Measurements from ENCODE around the gene OR5L1. TPM values are rescaled to one million over a fixed set of nuclear protein-coding genes. Genes with fewer than 3 reads are reported as not detected.

Gene OR5L1
- total RNA-seq, 1 experiment from 2014 or later, result not detected

DNA sequence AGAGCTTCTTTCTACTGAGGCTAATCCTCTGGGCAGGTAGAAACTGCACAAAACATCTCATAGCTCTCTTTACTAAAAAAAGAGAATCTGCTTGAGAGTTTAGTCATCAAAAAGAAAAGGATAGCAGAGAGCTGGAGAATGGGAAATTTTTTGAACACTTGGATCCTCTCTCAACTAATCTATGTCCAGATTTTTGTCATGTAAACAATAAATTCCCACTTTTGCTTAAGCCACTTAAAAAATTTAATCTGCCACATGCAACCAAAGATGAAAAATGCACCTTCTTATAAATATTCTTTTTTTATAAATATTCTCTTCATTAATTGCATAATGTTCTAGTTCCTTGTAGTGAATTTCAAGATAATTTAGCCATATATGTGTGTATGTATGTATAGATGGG is 37.9 kb downstream of the OR5L1 start:
- H3T11ph ChIP-seq (ENCODE audit: low read length), result no peak overlapping the region
- Mint-ChIP-seq H3K27me3 (ENCODE audit: low read depth) (peaks cover 2% of the 10 kb centered on the region; the same call in 1 of the 2 replicates), H3K4me1 (no peaks in the 10 kb centered on the region), H3K9me3 (peaks cover 80 to 89% of the 10 kb centered on the region in 2 experiments), H3K36me3 (ENCODE audit: insufficient read depth in 1 of 3, low read depth in 3 of 3) (peaks cover 4 to 23% (median 5%) of the 10 kb centered on the region in 3 experiments; a peak in 5 of 7 replicates), H3K4me3 (no peak overlapping the region), H3K27ac (no peak overlapping the region)
- no peak overlapping the region for H3K18ac ChIP-seq (ENCODE audit: insufficient read length, low read depth, low read length)
- no peak overlapping the region for H3K4me2 ChIP-seq (ENCODE audit: insufficient read depth, insufficient read length, low read length)
- H2AK5ac ChIP-seq (ENCODE audit: insufficient read length, low read length), result no peak overlapping the region
- no peak overlapping the region for H4K91ac ChIP-seq (ENCODE audit: insufficient read length, low read depth, low read length)
- H4K5ac ChIP-seq (ENCODE audit: insufficient read length, low read depth, low read length), result no peak overlapping the region
- H3K23me2 ChIP-seq (ENCODE audit: insufficient read length, low read depth, low read length, poor library complexity, severe bottlenecking), result no peaks in the 10 kb centered on the region
- H2AFZ ChIP-seq (ENCODE audit: low read length), result no peak overlapping the region
- H3K4me1 ChIP-seq (ENCODE audit: insufficient read depth, low read length), result no peaks in the 10 kb centered on the region
- no peaks in the 10 kb centered on the region for H3K79me2 ChIP-seq (ENCODE audit: insufficient read depth, low read length)
- H3K27me3 ChIP-seq (ENCODE audit: insufficient read depth, low read length), result no peaks in the 10 kb centered on the region
- TF ChIP-seq, protein P1, sequence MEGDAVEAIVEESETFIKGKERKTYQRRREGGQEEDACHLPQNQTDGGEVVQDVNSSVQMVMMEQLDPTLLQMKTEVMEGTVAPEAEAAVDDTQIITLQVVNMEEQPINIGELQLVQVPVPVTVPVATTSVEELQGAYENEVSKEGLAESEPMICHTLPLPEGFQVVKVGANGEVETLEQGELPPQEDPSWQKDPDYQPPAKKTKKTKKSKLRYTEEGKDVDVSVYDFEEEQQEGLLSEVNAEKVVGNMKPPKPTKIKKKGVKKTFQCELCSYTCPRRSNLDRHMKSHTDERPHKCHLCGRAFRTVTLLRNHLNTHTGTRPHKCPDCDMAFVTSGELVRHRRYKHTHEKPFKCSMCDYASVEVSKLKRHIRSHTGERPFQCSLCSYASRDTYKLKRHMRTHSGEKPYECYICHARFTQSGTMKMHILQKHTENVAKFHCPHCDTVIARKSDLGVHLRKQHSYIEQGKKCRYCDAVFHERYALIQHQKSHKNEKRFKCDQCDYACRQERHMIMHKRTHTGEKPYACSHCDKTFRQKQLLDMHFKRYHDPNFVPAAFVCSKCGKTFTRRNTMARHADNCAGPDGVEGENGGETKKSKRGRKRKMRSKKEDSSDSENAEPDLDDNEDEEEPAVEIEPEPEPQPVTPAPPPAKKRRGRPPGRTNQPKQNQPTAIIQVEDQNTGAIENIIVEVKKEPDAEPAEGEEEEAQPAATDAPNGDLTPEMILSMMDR (conservative IDR thresholded peaks at IDR 0.05), result no peak
- DNase-seq, result no peak
- no peak overlapping the region for H3K56ac ChIP-seq (ENCODE audit: insufficient read length, low read depth, low read length)
- no peak overlapping the region for H3K14ac ChIP-seq (ENCODE audit: insufficient read depth, low read length)
- H2BK20ac ChIP-seq (ENCODE audit: low read depth, low read length, poor library complexity, severe bottlenecking), result no peak overlapping the region
- no peak overlapping the region for H2BK120ac ChIP-seq (ENCODE audit: low read depth, low read length, poor library complexity, severe bottlenecking)
- H3K4ac ChIP-seq (ENCODE audit: low read depth, low read length), result no peak overlapping the region
- H3K9ac ChIP-seq (ENCODE audit: extremely low read depth, insufficient read length, low read length), result no peak overlapping the region
- H3K23ac ChIP-seq (ENCODE audit: insufficient read length, low read depth, low read length), result no peak overlapping the region
- H4K20me1 ChIP-seq (ENCODE audit: control insufficient read depth, insufficient read depth, insufficient read length), result no peaks in the 10 kb centered on the region
- peaks cover 56% of the 10 kb centered on the region for H3K9me3 ChIP-seq (ENCODE audit: control insufficient read depth, low read depth, low read length)
- no peak overlapping the region for H2BK5ac ChIP-seq (ENCODE audit: insufficient read length, low read length)
- no peak overlapping the region for H4K8ac ChIP-seq (replicated peaks; ENCODE audit: insufficient read length, low read depth, low read length)
- no peak overlapping the region for H3K27ac ChIP-seq (ENCODE audit: insufficient read length, low read depth, low read length)
- H3K79me1 ChIP-seq (ENCODE audit: insufficient read depth, low read depth, low read length, poor library complexity, severe bottlenecking), result no peaks in the 10 kb centered on the region
- no peak overlapping the region for H2BK12ac ChIP-seq (ENCODE audit: insufficient read length, low read depth, low read length)
- H2BK15ac ChIP-seq (ENCODE audit: low read depth, low read length), result no peak overlapping the region

All from H9 (cell line).